Renal pelvis (tissue), 4 donors: ENCODE measurements around the gene ZNF519. TPM values are rescaled to one million over a fixed set of nuclear protein-coding genes. Genes with fewer than 3 reads are reported as not detected.
A peak's percentile ranks its signal among the peaks of the same experiment; 100 is the strongest.

Experiments used
- DNase-seq: peaks from one replicate; pipeline ENCODE4 v3.0.0-alpha.2; 2013
- polyA plus RNA-seq, 3 donors: library from polyadenylated mRNA; unstranded; fragments of 120-200 nt; gene quantifications; one replicate each; pipeline ENCODE4 v1.2.1, GENCODE V29; 2013; ENCODE audit not compliant: insufficient read length in 3 of 3

The ZNF519 gene
- polyA plus RNA-seq, 3 donors = 10.3 to 16.0 (median 14.5) TPM

DNA sequence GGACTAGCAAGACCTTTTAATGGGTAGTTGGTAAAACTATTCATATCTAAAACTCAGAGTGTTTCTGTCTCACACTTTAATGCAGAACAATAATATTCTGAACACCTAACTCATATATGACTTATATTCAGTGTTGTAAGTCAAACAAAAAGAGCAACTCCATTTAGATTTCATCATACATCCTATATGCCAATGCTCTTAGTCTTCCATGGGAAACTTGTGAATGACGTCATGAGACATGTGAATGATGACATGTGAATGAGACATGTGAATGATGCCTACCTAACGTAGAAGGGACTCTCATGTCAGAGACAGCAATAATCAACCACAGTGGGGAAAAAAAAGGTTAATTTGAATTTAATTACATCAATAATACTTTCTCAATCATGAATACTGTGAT is 28.0 kb downstream of the ZNF519 start:
- no peak for DNase-seq

DNA sequence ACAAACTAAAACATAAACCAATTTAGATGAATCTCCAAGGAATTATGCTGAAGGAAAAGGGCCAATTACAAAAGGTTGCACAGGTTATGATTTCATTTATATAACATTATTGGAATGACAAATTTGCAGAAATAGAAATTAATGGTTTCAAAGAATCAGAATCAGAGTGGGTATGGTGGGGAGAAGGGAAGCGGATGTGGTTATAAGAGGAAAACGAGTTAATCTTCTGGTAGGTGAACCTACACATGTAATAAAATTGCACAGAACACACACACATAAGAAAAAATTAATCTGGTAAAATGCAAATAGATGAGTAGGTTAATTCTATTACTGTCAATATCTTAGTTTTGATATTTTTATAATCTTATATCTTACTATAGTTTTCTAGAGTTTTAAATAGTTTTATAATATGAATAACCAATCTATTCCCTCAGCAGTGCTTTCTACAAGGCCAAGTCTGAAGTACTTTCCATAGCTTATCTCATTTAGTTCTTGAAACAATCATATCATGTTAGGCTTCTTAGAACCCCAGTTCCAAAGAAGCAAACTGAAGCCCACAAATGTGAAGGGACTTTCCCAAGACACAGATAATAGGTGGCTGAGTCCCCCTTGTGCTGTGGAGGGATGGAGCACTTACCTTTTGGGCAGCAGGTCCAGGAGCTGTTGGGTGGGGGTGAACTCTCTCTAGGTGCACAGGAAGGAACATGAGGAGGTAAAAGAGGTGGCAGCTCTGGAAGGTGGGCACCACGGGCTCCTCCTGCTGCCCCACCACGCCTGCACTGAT is 31.5 kb downstream of the ZNF519 start:
- DNase-seq = no peak

DNA sequence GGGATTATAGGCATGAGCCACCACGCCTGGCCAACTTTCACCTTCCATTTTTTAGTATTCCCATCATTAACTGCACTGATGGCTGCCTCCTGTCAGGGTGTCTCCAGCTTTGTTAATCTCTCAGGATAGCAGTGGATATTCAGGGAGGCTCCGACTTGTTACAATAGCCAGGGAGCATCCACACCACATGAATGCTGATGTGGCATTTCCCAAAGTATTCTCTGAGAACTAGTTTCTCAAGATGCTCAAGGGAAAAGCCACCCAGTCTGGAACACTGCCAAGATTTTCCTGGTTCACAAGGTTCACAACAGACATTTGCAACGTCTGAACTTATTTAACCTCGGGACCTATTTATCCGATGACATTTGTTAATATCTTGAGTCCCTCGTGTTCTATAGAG is 33.8 kb downstream of the ZNF519 start:
- DNase-seq = no peak

DNA sequence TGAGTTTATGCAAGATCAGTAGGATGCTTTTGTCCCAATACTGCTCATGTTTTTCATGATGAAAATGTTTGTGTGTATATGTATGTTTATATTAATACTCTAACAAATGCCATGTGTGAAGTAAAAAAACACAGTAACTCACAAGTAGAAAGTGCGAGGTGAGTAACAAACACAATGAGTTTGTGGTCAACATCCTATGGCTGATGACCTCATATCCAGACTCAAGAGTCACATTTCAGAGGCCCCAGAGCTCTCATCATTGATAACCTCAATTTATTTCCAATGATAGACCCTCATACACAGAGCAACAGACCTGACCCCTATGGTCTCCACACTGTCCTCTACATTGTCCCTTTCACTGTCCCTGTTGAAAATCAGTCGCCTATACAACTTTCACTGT is 34.5 kb downstream of the ZNF519 start:
- no peak for DNase-seq

DNA sequence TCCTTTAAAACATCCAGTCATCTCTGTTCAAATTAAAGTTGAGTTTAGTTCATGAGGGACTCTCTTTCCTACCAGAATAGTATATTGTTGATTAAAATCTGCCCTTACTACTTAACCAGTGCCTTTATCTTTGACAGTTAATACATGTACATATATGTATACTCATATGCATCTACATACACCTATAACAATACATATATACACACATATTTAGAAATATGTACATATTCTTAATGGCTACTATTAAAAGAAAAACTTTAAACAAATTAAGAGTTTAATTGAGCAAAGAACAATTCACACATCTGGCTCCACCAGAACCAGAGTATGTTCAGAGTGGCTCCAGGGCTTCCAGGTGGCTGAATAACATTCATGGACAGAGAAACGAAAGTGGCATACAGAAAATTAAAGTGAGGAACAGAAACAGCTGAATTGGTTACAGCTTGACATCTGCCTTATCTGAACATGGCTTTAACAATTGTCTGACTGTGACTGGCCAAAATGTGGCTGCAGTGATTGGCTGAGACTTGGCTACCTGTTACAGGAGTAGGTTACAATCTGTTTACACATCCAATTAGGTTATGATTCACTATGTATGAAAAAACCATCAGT is 38.8 kb downstream of the ZNF519 start:
- DNase-seq = no peak

DNA sequence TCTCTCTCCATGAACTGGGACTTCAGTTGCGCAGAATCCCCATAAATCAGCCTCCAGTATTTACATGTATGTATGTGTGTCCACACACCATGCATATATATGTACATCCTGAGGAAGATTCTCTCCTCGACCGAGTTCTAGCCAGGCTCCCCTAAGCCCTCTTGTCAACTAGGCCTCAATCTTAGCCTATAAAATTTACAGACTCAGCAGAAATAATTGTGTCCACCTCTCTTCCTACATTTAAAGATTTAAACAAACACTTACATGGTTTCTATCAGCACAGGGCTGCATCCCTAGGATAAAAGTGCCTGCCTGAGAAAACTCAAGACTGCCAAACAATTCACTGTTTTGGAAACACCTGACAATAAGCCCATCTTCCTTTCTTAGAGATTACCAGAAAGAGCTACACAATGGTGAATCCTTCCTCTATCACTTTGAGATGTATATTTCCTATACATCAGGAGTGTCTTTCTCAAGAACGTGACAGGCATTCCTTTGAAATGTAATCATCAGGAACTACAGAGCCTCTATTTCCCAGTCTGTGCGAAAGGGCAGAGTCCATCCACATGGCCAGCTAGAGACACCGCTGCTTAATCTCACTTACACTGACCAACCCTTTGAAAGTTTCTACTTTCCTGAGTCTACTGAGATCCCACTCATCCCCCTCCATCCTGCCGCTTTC is 39.5 kb downstream of the ZNF519 start:
- DNase-seq = no peak

DNA sequence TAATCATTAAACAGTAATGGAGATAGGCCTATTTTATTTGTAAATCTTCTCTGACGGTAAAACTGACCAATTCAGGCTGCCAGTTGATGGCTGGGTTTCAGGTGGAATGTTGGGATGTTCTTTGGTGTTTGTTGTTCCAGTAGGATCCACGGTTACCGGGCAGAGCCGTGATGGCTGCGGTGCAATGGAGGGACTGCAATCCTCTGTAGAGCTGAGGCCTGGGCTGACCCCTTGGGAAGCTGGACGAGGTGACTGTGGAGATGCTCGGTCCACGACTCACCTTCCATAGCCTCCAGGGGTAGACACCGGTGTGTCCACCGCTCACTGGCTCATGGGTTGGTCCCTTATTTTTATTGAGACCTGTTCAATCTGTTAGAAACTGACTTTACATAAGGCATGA is 42.5 kb downstream of the ZNF519 start:
- DNase-seq = no peak

DNA sequence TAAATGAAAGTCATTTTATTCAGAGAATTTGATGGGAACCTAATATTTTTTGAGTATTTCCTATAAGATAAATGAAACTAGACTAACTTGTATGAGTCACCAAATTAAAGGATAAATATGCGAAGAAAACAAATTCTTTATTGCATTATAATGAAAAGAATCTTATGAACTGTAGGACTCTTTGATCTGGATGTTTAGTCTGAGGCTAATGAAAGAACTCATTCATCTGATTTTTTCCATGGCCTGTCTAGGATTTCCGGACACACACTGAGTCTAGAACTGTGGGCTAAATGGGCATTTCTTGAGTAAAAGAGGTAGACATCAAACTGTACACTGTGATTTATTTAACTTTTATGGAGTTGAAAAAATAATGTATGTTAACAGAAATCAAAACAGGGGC is 43.0 kb downstream of the ZNF519 start:
- no peak for DNase-seq

DNA sequence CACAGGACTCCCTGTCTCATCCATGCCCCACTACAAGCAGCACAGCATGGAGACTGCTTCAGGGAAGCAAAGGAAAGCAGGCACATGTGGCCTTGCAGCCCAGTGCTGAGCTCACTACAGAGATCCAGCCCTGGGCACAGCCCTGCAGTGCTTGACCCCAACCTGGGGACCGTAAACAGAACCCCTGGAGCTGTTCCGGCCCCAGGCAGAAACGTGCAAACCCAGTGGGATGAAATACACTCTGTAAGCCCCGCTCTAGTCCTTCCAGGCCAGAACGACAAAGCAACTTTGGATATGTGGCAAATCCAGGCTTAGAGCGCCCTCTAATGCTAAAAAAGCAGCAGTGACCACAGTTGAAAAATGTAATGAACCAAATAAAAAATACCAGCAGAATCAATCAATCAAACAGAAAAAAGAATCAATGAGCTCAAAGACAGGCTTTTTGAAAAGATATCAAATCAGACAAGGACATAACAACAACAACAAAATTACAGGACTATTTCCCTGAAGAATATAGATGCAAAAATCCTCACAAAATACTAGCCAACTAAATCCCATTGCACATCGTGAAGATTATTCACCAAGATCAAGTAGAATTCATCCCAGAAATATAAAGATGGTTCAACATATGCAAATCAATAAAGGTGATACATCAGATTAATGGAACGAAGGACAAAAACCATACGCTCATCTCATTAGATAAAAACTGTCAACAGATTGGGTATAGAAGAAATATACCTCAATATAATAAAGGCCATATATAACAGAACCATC is 45.6 kb downstream of the ZNF519 start:
- DNase-seq = peak; percentile 50

DNA sequence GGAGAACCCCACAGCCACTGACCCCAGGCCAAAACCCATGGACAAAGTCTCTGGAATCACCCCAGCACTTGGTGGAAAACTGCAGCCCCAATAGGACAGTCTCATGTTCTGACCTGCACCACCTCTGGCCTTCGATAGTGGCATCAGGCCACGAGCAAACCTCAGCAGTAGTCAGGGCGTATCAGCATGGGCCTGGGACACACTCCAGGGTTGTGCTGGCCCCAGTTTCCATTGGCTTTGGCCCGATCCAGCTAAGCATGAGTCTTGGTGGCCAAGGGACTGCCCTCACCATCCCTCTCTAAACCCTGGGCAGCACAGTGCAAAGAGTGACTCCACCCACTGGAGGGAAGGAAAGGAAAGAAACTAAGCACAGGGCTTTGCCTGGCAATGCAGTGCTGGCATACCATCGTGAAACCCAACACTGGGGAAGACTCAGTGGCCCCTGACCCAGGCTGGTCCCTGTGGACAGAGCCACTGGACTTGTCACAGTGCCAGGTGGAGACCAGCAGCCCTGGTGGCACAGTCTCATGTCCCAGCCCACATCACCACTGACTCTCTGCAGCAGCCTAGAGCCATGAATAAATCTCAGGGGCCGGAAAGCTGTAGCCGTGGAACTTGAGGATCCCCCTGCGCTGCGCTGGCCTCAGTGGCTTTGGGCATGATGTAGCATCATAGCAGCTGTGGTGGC is 46.3 kb downstream of the ZNF519 start:
- no peak for DNase-seq

DNA sequence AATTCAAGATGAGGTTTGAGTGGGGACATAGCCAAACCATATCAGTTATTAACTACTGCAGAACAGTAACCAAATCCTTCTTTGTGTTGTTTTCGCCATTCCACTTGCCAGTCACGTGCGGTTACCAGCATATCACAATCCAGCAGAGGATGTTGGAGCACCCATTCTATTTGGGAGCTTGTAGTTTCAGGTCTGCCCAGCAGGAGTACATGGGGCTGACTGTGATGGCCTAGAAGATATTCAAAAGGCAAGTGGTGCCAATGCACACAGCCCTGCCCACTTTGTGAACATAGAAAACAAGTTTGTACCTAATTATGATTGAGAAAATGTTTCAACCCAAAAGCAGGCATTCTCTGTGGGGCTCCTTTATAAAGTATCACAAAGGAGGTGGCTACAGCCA is 57.0 kb downstream of the ZNF519 start:
- DNase-seq = no peak

DNA sequence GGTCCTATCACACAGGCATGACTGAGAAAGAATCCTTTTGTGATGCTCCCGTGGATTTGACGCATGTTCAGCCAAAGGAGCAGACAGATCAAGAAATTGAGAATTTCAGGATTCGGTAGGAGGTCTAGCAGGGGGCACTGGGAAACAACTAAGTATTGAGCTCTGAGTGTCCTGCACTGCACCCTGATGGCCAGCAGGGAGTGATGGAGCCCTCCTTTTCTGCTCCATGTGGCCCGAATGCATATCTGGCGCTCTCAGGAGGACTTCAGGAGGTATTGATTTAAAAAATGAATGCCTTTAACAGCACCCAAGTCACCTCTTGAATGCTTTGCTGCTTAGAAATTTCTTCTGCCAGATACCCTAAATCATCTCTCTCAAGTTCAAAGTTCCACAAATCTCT is 58.0 kb downstream of the ZNF519 start:
- DNase-seq = no peak

DNA sequence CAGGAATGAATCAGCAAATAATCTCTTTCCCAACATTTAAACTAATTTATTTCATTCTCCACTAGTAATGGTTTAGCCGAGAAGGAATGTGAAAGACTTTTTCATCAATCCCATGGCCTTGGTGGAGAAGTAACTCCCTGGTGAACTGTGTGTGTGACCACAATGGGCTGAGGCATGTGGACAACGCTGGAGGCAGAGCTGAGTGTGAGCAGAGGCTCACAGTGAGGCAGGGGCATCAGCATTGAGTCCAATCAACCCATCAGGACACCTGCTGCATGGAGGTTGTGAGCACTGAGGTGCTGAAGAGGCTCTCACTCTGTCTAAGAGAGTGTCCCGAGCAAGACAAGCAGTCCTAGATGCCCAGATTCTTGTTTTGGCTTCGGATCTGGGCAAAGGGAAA is 78.6 kb downstream of the ZNF519 start:
- no peak for DNase-seq

Other genes with a start within 250 kb of the ZNF519 start
- gene MC2R, start 216.9 kb downstream of the ZNF519 start, polyA plus RNA-seq = under 1 TPM in 2 of 3 donors, not detected in 1; 0.24 to 0.28 TPM